HFF-Myc (cell line): ENCODE measurements around the gene SLC37A1.

Source experiments
- DNase-seq: peaks from one replicate; pipeline ENCODE4 v3.0.0-alpha.2; 2011; ENCODE audit warnings: low read depth; ENCODE audit errors: extremely low read depth
- H3K4me3 ChIP-seq: replicated peaks from 2 replicates; pipeline ENCODE4 v1.5.1; 2011; ENCODE audit warnings: low read depth, mild to moderate bottlenecking, control low read depth, low read length
- TF ChIP-seq, protein P1 (sequence below): IDR thresholded peaks from 2 replicates; pipeline ENCODE4 v1.5.1; 2012; ENCODE audit warnings: mild to moderate bottlenecking, low read depth, low read length, control low read depth; ENCODE audit errors: missing control alignments

The SLC37A1 gene

DNA sequence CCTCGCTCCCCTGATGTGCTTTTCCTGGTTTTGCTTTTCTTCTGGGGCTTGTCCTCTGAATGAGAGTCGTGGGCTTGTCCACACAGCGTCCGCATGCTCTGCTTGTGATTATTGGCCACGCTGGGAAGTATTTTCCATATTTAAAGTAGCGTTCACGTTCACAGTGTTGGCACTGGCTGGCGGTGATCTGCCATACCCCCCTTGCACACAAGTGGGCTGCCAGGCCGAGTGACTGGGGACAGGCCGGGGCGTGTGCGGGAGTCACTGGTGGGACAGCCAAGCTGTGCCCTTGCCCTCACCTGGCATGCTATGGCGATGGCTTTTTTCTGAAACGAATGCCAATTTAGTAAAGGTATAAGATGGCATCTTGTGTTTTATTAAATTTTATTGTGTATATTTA, 32.8 kb downstream of the SLC37A1 start:
- TF ChIP-seq, protein P1, sequence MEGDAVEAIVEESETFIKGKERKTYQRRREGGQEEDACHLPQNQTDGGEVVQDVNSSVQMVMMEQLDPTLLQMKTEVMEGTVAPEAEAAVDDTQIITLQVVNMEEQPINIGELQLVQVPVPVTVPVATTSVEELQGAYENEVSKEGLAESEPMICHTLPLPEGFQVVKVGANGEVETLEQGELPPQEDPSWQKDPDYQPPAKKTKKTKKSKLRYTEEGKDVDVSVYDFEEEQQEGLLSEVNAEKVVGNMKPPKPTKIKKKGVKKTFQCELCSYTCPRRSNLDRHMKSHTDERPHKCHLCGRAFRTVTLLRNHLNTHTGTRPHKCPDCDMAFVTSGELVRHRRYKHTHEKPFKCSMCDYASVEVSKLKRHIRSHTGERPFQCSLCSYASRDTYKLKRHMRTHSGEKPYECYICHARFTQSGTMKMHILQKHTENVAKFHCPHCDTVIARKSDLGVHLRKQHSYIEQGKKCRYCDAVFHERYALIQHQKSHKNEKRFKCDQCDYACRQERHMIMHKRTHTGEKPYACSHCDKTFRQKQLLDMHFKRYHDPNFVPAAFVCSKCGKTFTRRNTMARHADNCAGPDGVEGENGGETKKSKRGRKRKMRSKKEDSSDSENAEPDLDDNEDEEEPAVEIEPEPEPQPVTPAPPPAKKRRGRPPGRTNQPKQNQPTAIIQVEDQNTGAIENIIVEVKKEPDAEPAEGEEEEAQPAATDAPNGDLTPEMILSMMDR = no peak
- no peak overlapping the region for H3K4me3 ChIP-seq
- DNase-seq = no peak

DNA sequence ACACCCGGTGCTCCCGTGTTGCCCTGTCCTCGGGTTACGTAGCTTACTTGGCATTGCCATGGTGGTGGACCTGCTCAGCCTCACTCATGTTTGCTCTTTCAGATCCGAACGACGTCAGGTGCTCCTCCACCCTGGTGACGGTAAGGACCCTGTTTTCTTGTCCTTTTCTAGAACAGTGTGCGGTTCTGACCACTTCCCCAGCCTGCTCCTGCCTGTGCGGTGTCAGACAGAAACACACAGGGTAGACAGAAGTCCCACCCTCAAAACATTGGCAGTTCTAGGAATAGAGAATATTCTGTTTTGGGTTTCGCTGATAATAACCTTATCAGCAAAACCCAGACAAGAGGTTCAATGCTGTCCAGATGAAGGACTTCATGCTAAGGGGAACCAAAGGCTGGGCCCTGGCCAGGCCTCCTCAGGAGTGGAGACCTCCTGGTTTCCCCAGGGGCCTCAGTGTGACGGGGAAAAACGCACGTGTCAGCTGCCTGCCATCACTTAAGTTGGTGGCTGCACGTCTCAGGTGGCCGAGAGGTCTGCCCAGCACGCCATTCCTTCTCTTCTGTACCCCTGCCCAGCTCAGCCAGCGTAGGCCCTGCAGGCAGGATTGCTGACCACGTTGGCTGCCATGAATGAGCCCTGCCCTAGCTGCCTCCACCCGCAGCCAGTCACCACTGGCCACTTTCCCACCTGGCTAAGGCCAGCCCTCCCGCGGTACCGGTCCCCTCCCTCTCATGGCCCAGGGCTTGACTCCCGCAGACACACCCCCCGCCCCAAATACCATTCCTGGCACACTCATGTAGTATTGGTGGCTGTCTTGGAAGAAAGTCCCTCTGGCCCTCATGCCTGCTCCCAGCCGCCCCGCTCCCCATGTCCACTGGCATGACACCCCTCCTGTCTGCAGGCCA, 33.6 kb downstream of the SLC37A1 start:
- TF ChIP-seq, protein P1 = no peak
- DNase-seq = no peak

DNA sequence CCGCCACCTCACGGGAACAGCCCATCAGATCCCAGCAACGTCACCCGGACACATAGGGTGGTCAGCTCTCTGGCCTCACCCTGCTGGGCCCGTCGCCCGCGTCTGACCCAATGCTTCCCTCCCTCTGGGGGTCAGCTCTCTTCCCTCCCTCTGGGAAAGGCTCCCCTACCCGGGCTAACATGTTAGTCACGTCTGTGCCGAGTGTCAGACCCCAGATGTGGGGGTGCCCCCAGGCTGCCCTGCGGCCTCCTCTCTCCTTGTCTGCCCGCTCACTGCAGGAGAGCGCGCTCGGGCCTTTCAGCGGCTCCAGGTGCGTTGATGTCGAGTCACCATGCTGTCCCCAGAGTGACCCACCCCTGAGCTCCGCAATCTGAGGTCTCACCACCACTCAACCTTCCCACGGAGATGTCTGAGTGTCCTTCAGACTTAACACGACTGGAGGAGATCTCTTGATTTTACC, 34.3 kb downstream of the SLC37A1 start:
- H3K4me3 ChIP-seq = no peak overlapping the region
- DNase-seq = no peak
- TF ChIP-seq, protein P1 = no peak

More for the DNA sequence above, 33.6 kb downstream of the SLC37A1 start:
- no peak overlapping the region for H3K4me3 ChIP-seq

DNA sequence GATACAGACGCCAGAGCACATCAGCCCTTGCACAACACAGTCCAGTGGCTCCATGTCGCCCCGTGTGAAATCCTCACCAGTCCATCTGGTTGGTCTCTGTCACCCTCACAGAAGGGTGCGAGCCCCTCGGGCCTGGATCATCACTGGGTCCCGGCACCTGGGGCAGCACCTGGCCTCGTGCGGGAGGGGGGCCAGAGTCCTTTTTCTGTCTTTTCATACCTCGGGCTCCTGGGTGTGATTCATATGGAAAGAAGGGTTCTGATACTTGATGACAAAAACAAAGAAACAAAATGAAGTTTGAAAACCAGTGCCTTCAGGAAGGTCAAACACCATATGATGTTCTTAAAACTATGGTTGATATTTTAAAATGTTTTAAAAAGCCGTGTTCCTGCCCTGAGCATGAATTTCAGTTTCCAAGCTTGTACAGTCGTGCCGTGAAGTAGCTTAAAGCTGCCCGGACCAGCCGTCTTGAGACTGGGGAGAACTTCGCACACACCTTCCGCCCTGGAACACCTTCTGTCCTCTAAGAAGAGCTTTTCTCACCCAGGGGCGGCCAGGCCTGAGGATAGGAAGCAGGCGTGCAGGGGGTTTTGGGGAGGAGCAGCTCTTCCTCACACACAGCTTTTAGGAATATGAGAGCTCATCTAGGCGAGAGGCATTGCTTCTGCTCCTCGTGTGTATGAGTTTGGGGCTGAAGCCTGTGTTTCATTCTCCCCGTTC, 35.2 kb downstream of the SLC37A1 start:
- no peak for DNase-seq
- H3K4me3 ChIP-seq = no peak overlapping the region
- TF ChIP-seq, protein P1 = no peak

DNA sequence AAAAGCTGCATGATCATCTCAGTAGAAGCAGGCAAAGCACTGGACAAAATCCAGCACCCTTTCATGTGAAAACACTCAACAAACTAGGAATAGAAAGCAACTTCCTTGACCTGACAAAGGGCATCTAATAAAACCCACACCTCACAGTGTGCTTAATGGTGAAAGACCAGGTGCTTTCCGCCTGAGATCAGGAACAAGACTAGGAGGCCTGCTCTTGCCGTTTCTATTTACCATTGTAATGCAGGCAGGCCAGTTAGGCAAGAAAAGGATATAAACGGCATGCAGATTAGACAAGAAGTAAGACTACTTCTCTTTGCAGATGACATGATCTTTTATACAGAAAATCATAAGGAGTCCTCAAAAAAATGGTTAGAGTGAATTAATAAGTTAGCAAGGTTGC, 37.2 kb downstream of the SLC37A1 start:
- TF ChIP-seq, protein P1 = no peak
- H3K4me3 ChIP-seq = no peak overlapping the region
- DNase-seq = no peak

DNA sequence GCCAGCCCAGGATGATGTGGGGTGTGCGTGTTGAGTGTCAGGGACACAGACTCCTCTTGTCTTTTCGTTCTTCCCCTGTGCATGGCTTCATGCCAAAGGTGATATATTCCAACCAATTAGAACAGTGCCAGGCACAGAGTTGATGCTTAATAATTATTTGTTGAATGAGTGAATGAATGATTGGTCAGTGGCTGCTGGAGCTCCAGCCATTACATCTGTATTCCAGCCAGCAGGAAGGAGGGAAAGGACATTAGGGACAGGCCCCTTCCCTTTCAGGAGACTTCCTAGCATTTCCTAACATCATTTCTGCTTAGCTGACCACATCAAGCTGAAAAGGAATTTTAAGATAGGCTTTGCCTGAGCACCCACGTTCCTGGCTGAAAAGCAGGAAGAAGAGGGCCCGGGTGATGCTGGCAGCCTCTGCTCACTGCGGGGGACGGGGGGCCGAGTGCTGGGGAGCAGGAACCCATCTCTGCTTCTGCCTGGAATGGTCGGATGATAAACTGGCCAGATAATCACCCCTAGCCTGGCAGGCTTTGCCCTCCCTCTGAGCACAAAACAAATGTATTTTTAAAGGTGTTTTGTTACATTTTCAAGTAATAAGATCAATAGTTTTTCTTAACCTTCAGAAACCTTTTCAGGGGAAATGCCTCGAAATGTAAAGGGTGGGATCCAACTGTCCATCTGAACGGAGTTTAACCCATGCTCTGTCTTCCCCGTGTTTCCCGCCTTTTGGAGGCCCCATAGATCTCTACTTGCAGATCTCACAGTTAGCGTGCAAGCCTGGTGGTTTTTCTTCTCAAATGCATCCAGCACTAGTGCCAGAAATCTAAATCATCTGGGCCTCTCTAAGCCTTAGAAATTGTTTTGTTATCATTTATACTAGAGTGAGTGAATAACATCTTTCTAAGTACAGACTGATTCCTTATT, 39.0 kb downstream of the SLC37A1 start:
- TF ChIP-seq, protein P1 = no peak
- H3K4me3 ChIP-seq = no peak overlapping the region
- DNase-seq = no peak
